ENCODE data around the gene CPT1B.
A peak's percentile ranks its signal among the peaks of the same experiment; 100 is the strongest.

The CPT1B gene

DNA sequence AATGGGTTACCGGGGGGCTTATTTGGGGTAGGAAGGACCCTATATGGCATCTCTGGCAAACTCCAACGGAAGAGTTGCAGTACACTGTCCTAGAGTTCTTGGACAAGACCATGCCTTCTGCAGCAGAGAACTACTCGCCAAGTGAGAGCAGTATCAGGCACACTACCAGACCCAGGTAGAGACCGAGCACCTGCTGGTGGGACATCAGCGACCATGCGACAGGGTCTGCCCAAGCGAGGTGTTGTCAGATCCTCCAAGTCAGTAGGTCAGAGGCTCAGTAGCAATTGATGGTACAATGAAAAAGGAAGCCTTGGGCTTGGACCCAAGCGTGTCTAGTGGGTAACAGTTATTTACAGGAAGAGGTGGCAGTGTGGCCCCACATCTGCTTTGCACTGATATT is 7.6 kb upstream of the CPT1B start:
- no peak for DNase-seq (ENCODE audit: low spot score)

DNA sequence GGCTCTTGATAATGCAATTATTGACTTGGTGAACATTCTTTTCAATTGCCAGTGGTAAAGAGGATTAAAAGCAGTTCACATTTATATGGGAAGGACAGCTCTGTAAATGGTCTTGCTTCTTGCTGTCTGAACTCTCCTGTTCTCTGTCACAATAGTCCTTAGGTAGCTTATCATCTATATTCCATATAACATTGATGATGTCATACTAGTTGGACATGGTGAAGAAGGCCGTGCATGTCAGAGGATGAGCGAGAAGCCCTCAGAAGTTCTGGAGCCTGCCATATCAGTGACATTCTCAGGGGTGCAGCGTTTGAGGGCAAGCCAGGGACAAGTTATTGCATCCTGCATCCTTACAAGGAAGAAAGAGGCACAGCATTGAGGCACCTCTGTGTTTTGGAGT is 7.0 kb upstream of the CPT1B start:
- no peak for DNase-seq (ENCODE audit: low spot score)

DNA sequence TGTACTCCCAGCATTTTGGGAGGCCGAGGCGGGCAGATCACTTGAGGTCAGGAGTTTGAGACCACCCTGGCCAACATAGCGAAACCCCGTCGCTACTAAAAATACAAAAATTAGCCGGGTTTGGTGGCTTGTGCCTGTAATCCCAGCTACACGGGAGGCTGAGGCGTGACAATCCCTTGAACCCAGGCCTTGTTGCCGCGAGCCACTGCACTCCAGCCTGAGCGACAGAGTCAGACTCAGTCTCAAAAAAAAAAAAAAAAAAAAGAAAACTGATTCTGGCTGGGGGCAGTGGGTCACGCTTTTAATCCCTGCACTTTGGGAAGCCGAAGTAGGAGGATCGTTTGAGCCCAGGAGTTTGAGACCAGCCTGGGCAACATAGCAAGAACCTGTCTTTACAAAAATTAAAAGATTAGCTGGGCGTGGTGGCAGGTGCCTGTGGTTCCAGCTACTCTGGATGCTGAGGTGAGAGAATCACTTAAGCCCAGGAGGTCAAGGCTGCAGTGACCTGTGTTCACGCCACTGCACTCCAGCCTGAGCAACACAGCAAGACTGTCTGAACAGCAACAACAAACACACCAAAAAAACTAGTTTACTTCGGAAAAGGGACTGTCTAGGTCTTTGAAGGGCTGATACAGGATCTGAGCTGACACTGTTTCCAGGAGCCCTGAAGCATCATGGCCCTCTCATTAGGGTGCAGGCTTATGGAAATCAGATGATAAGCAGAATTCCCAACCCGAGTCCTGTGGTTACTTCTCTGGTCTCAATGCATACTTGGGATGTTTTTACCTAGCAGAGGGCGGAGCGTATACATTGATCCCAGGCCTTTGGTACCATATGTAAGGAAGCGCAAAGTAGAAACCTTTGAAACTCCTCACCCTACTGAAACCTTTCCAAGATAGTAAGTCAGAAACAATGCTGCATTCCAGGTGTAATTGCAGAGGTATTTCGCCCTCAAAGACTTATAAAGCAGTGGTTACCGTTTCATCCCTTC is 6.2 kb upstream of the CPT1B start:
- no peak for DNase-seq (ENCODE audit: low spot score)

DNA sequence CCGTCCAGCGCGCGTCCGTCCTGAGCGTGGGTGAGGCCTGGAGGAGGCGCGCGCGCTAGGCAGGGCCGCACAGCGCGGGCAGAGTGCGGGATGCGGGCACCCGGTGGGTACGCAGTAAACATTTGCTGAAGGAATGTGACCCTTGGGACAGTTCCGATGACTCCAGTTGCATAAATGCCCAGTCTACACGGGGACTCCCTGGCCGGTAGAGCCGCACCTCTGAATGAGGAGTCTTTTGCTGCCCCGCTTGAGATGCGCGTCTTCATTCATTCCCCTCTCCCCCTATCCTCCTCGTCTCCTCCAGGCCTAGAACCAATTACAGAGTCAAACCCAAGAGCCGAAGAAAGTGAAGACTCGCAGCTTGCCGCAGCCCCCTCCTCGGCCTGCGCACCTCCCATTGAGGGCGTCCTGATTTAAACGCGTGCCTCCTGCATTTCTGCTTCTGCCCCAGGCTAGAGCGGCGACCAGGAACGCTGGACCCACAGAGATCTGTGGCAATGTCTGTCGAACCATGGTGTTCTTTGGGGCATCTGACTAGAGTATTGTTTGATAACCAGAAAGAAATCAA is 5.2 kb upstream of the CPT1B start:
- DNase-seq (ENCODE audit: low spot score): no peak

DNA sequence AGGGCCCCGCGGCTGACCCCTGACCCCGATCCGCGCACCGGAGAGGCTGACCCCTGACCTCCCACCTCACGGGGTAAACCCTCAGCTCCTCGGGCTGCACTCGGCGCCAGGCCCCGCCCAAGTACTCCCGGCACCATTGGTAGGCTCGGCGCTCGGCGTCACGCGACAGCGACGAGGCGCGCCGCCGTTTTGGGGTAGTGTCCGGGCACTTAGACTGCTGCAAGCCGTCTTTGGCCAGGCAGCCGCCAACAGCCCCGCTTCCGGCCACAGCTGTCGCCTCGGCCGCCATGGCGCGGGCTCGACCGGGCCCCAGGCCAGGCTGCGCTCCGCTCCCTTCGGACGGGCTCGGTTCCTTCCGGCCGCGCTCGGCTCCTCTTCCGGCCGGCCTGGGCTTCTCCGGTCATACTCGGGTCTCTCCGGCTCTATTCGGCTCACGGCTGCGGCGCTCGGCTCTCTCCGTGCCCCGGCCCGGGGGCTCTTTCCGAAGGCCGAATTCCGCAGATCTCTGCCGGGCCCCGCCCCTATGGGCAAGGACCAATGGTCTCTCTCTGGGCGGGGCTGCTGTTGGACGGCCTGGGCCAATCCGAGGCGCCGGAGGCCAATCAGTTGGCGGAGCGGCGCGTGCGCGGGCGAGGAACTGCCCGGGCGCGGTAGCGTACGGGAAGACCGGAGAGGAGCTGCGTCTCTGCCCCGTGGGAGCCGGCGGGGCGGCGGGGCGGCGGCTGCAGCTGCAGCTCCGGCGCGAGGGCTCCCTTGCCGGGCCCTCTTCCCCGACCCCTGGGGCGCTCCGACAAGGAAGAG is 4.5 kb upstream of the CPT1B start, which contains the start of gene CHKB:
Gene CHKB (minus strand): TSS at position 357 of the 801 bp plus-strand sequence. CDS start 68 bp downstream, at position 289.
- peak; percentile 98 for DNase-seq (ENCODE audit: low spot score)

DNA sequence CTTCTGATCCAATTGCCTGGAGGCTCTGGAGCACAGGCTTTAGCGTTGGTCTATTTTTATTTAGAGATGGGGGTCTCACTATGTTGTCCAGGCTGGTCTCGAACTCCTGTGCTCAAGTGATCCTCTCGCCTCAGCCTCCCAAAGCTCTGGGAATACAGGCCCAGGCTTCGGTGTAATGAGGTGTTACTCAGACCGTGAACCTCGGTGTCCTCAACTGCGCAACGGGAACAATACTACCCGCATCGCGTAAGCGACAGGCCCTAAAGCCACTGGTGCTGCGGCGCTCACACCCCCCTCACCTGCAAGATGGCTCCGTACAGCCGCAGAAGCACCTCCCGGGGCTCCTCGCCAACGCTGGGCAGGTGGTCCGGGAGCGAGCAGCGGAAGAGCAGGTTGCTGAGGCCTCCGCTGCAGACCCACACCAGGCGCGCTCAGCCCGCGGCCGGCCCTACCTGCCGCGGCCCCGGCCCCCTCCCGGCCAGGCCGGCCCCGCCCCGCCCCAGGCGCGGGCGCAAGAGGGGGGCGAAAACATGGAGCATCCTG is 3.8 kb upstream of the CPT1B start:
- DNase-seq (ENCODE audit: low spot score): peak; percentile 31

DNA sequence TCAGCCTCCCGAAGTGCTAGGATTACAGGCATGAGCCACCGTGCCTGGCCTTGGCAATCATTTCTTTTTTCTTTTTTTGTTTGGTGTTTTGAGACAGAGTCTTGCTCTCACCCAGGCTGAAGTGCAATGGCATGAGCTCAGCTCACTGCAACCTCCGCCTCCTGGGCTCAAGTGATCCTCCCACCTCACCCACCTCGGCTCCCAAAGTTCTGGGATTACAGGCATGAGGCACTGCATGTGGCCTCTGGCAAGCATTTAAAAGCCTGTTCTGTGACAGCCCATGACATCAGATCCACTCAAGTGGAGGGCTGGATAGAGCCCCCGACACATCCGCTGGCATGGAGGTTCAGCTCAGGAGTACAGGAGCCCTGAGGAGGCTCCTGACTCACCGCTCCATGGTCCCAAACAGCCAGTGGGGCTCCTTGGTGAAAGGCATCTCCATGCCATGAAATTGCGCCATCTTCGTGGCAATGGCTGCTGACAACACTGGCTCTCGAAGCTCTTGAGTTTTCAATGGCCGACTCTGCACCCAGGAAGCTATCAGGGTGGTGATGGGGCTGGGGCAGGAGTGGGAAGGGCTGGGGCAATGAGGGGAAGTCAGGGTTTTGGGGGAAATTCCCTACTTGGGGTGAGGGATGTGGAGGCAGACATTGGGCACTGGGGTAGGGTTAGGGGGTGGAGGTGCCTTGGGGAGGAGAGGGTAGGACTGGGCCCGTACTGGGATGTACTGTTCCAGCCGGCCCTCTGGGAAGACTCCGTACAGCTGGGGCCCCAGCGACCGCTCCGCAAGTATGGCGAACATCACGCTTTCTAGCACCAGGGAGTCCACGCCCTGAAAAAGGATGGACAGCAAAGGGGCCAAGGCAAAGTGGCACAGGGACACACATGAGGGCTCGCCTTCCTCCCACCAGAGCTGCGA is 3.1 kb upstream of the CPT1B start:
- no peak for DNase-seq (ENCODE audit: low spot score)

DNA sequence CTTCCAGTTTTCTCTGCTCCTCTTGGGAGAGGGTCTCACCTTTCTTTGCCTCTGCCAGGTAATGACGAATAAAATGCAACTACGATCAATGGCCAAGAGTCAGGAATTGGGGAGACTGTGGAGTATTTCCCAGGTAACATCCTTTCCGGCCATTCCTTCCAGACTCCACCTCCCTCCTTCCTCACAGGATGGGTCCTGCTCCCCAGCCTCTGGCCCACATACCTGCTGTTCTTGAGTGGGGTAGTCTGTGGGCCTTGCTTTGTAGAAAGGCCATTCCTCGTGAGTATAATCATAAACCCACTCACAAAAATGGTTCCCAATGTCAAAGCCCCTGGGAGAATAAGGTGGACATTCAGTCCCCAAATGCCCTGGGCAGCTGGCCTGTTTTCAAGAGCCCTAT is 1.5 kb upstream of the CPT1B start:
- DNase-seq (ENCODE audit: low spot score): no peak

DNA sequence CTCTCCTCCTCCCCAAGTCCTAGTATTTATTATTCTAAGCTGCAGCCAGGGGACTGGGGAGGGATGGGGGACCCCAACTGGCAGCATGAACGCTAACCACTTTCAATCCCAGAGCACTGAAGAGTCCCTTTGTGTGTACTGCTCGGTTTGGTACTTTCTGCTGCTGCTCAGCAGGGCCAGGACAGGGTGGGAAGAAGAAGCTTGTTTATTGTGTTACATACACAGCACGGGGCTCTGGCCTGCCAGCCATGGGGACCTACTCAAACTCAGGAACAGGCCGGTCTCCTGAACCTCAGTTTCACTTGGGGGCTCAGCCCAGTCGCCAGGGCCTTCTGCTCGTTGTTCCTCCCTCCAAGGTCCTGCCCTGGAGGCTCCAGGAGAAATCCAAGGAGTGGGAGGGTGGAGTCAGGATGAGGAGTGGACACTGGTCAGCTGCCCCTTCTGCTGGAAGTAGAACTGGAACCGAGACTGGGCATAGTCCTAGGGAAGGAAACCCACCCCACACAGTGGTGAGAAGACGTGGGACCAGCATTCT is 616 bp upstream of the CPT1B start:
- DNase-seq (ENCODE audit: low spot score): no peak

DNA sequence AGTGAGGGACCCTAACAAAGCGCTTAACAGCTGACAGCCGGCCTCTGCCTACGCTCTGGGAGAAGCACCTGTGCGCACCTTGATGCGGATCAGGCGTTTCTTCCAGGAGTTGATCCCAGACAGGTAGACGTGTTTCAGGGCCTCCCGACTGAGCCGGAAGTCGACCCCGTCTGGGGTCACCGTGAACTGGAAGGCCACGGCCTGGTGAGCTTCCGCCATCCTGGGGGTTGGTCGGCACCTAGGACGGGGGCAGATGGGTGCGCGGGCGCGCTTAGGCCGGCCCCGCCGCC is 585 bp downstream of the CPT1B start:
- no peak for DNase-seq (ENCODE audit: low spot score)

DNA sequence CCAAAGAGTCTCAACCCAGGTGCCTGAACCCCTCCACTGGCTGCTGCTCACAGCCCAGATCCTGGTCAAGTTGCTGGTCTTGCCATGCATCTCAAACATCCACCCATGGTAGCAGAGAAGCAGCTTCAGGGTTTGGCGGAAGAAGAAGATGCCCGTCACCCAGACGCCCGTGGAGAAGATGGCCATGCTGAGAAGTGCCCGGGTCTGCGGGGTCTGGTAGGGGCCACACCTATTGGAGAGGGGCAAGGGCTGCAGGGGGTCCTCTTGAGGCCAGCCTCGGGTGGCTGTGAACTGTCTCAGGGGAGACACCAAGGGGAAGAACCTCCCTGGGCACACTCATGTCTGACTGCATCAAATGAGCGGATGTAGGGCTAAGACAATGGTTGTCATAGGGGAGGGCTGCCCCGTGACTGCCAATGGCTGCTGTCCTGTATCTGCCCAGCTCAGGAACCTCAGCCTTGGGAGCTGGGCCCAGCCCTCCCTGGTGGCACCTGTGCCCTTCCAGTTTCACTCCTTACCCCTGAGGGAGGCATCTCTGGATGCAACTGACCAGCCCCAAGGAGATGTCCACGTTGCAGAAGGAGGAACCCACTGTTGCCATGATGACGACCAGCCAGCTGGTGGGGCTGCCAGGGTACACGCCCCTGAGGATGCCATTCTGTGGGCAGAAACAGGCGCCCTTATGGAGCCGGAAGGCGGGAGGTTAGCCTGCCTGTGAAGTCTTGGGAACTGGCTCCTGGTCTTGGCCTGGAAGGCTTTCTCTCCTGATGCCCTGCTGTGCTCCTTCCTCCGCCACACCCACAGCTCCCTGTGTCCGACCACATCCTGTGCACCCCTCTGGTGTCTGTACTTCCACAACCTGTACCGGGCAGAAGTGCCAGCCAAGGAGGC is 1.2 kb downstream of the CPT1B start:
- no peak for DNase-seq (ENCODE audit: low spot score)

DNA sequence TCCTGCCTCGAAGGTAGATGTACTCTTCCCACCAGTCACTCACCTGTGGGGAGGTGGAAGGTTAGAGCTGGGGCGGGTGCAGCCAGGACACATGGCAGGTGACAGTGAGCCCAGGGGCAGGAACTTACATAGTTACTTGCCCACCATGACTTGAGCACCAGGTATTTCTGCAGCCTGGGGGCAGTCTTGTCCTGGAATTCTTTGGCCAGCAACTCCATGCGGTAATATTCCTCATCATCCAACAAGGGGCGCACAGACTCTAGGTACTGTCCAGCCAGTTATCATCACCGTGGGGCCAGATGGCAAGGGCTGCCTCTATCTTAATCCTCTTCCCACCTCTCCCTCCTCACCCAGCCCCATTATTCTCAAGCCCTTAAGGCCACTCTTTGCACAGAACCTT is 2.2 kb downstream of the CPT1B start:
- DNase-seq (ENCODE audit: low spot score): no peak

DNA sequence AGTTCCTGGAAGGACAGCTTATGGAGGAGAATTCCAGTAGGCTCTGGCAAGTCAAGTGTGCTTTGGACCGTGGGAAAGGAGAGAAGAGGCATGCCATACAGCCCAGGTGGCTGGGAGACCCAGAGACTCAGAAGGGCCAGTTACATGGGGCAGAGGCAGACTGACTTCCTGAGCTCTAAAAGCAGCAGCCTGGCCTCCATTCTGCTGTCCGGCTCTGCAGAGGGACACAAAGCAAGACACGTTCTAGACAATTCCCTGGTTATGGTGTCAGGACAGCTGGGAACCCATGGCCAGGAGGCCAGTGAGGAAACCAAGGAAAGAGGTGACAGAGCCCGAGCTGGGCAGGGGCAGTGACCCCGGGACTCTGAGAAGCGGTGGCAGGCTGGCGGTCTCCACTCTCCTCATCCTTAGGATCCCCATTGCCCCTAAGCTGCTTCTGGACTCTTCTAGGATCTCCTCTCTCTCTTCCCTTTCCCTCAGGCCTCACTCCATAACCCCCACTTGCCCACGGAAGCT is 2.7 kb downstream of the CPT1B start:
- no peak for DNase-seq (ENCODE audit: low spot score)

DNA sequence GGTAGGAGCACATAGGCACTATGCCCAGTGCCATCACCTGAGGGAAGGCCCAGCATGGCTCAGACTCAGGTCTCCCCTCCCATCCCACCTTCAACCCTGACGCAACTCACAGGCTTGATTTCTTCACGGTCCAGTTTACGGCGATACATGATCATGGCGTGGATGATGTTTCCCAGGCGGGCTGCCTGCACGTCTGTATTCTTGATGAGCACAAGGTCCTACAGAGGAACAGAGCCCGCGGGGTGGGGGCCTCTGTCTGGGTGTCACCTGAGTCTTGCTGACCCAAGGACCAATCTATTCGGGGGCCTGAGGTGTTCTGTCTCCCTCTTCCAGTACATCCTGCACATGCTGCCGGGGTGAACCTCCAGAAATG is 3.9 kb downstream of the CPT1B start:
- no peak for DNase-seq (ENCODE audit: low spot score)

DNA sequence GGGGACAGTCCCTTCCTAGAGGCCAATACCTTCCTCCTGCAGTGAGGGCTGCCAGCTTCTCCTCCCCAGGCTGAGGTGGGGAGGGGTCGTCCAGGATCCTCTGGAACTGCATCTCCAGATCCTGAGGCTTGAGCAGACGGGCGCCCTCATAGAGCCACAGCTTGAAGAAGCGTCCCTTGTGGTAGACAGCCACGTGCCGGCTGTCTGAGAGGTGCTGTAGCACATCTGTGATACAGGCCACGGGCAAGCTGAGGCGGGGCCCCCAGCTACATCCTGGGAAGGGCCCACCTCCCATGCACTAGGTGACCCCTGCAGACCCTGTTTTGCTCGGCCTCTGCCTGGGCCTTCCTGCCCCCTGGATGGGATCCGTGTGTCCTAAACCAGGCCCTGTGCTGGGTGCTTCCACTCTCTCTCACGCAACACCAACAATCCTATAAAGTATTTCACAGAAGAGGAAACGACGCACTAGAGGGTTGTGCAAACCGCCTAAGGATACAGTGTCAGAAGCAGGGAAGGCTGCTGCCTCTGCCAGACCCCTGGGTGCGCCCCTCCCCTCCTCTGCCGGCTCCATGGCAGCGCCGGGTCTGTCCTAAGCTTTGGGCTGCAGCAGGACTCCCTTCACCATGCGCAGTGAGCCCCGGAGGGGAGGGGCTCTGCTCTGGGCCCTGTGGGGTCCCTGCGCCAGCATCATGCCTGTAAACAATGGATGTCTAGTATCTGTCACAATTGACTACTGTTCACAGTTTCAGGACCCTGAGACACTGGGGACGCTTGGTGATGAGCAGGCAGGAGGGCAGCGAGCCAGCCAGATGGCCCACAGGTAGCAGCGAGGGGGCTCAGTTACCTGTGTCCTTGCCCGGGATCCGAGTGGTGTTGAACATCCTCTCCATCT is 4.5 kb downstream of the CPT1B start:
- no peak for DNase-seq (ENCODE audit: low spot score)

DNA sequence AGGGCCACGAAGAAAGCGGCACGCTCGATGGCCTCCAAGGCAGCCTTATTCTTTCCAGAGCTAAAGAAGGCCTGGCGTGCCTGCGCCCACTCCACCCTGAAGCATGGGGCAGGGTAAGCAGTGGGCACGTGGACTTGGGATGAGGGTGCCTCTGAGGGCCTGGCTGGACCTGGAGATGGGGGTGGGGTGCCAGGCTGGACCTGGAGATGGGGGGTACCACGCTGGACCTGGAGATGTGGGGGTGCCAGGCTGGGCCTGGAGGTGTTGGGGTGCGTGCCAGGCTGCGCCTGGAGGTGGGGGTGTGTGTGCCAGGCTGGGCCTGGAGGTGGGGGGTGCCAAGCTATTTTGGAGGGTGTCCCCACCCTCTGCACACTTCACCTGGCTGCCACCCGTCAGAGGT is 5.3 kb downstream of the CPT1B start:
- no peak for DNase-seq (ENCODE audit: low spot score)

DNA sequence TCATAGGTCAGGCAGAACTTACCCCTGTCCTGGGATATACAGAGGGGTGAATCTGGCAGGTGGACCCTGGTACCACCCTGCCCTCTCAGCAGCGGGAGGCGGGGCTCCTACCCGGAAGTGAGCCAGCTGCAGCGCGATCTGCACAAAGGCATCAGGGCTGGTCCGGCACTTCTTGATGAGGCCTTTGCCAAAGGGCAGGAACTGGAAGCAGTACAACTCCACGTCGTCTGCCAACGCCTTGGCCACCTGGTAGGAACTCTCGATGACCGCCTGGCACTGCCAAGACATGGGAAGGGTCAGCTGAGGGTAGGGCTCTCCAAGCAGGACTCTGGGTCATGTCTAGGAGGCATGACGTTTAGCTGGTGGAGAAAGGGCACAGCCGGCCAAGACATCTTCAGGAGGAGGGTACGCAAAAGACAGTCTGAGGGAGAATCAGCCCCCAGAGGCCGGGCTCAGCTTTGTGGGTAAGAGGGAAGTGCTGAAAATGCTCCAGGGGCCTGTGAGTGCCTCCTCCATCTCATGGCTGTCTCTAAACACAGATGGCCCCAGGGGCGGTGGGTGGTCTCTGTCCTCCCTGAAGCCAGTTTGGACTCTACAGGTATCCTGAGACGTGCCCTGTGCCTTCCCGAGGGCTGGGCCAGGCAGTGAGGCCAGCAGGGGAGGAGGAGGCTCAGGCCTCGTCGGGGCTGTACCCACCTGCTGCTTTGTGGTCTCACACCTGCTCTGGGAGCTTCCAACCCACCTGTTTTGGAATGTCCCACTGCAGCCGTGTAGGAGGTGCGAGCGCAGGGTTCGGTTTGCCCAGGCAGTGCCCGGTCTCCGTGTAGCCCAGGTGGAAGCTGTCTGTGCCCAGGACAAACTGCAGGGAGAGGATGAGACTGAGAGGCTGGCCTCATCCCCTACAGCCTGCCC is 6.7 kb downstream of the CPT1B start:
- DNase-seq (ENCODE audit: low spot score): no peak

DNA sequence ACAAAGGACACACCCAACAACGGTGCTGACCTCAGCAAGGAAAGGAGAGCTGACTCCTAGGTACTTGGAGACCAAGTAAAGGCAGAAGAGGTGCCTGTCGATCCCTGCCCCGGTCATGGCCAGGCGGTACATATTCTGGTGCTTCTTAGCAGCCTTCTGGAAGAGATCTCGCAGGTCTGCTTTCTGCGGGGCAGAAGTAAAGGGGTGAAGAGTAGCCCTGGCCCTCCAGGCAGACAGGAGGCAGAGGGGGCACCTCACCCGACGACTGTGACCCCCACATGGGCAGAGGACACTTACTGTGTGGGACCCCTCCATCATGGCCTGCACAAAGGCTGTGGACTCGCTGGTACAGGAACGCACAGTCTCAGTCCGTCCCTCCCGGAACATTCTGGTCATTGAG is 7.4 kb downstream of the CPT1B start:
- DNase-seq (ENCODE audit: low spot score): no peak
